SU-DHL-6 (cell line): ENCODE measurements around the gene RPUSD2.

Experiments
- H2AFZ ChIP-seq: fragments of 200-600 bp; sonication (generic); 2 replicates; pipeline ENCODE4 v1.6.1; 2014; ENCODE audit warnings: low read depth, mild to moderate bottlenecking, moderate library complexity, mixed read lengths, antibody characterized with exemption, low read length; ENCODE audit not compliant: severe bottlenecking
- H3F3A ChIP-seq: fragments of 200-600 bp; shearing (Covaris generic); 2 replicates; pipeline ENCODE4 v1.6.0; 2016; ENCODE audit warnings: antibody characterized with exemption, mild to moderate bottlenecking; ENCODE audit not compliant: insufficient read depth
- H3K27ac ChIP-seq: fragments of 200-600 bp; sonication (generic); 2 replicates; pipeline ENCODE4 v1.5.1; 2016; ENCODE audit warnings: low read depth, mild to moderate bottlenecking, low read length, moderate library complexity, mixed read lengths
- H3K27me3 ChIP-seq: fragments of 200-600 bp; sonication (generic), shearing (Covaris generic); 2 replicates; pipeline ENCODE4 v1.6.0; 2014; ENCODE audit warnings: mild to moderate bottlenecking, low read length
- H3K36me3 ChIP-seq: fragments of 200-600 bp; sonication (generic); 2 replicates; pipeline ENCODE4 v1.6.1; 2014; ENCODE audit warnings: mild to moderate bottlenecking, low read length, mixed read lengths
- H3K4me2 ChIP-seq: fragments of 300-600, 200-600 bp; shearing (Covaris generic), sonication (generic); 2 replicates; pipeline ENCODE4 v1.6.0; 2014; ENCODE audit warnings: low read length, low read depth, mild to moderate bottlenecking; ENCODE audit not compliant: poor library complexity, severe bottlenecking
- H3K4me3 ChIP-seq: fragments of 200-600 bp; sonication (generic); 2 replicates; pipeline ENCODE4 v1.5.1; 2014; ENCODE audit warnings: antibody characterized with exemption, low read length, mild to moderate bottlenecking, mixed read lengths; ENCODE audit not compliant: insufficient read depth, poor library complexity, severe bottlenecking
- H3K79me2 ChIP-seq: fragments of 200-600 bp; sonication (generic); 2 replicates; pipeline ENCODE4 v1.6.1; 2014; ENCODE audit warnings: mild to moderate bottlenecking, low read length, moderate library complexity; ENCODE audit not compliant: insufficient read depth
- H3K9ac ChIP-seq: fragments of 200-600 bp; sonication (generic); 2 replicates; pipeline ENCODE4 v1.7.0; 2014; ENCODE audit warnings: mild to moderate bottlenecking, low read length
- H3K9me2 ChIP-seq: fragments of 200-600 bp; sonication (generic); replicated peaks from 2 replicates; pipeline ENCODE4 v1.6.1; 2014; ENCODE audit warnings: low read length; ENCODE audit not compliant: insufficient read depth
- H3K9me3 ChIP-seq: fragments of 200-600 bp; sonication (generic); 2 replicates; pipeline ENCODE4 v1.6.1; 2014; ENCODE audit warnings: low read length, mixed read lengths; ENCODE audit not compliant: insufficient read depth
- H4K20me1 ChIP-seq: fragments of 200-600 bp; sonication (generic); 2 replicates; pipeline ENCODE4 v1.6.1; 2014; ENCODE audit warnings: low read depth, mild to moderate bottlenecking, antibody characterized with exemption, low read length, moderate library complexity, mixed read lengths
- EZH2phosphoT487 ChIP-seq: fragments of 200-600 bp; sonication (generic), shearing (Covaris generic); conservative IDR thresholded peaks from 2 replicates; pipeline ENCODE4 v1.6.1; 2018; ENCODE audit warnings: mild to moderate bottlenecking, antibody characterized with exemption, low read length, moderate library complexity, mixed read lengths
- TF ChIP-seq, protein P1 (sequence below): fragments of 200-600 bp; sonication (generic); IDR thresholded peaks from one replicate; pipeline ENCODE4 v1.5.1; 2017; ENCODE audit warnings: antibody characterized with exemption, mild to moderate bottlenecking, low read length, moderate library complexity; ENCODE audit not compliant: insufficient read depth, poor library complexity, severe bottlenecking

Gene RPUSD2

DNA sequence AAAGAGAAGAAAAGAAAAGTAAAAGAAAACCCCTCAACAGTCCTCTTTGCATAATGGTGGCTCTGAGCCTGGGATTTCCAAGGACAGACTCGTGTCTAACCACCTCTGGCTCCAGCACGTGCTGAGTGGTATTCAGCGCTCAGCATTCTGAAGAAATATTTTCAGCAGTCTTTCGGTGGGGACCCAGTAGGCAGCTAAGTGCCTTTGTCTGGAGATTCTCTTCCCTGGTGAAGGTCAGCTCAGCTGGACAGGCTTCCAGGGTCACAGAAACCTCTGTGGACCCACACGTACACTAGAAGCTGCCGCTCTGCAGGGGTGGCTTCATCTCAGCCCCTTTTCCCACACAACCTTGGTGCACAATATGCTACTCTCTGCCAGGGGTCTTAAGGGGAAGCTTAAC is 40.3 kb upstream of the RPUSD2 start:
- no peak for TF ChIP-seq EZH2phosphoT487
- TF ChIP-seq, protein P1, sequence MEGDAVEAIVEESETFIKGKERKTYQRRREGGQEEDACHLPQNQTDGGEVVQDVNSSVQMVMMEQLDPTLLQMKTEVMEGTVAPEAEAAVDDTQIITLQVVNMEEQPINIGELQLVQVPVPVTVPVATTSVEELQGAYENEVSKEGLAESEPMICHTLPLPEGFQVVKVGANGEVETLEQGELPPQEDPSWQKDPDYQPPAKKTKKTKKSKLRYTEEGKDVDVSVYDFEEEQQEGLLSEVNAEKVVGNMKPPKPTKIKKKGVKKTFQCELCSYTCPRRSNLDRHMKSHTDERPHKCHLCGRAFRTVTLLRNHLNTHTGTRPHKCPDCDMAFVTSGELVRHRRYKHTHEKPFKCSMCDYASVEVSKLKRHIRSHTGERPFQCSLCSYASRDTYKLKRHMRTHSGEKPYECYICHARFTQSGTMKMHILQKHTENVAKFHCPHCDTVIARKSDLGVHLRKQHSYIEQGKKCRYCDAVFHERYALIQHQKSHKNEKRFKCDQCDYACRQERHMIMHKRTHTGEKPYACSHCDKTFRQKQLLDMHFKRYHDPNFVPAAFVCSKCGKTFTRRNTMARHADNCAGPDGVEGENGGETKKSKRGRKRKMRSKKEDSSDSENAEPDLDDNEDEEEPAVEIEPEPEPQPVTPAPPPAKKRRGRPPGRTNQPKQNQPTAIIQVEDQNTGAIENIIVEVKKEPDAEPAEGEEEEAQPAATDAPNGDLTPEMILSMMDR: no peak
- Histone ChIP-seq H3K27me3 (no peaks in the 10 kb centered on the region), H3K4me2 (no peak overlapping the region), H3F3A (no peaks in the 10 kb centered on the region), H3K79me2 (no peaks in the 10 kb centered on the region), H3K9me2 (no peaks in the 10 kb centered on the region), H3K9ac (no peak overlapping the region), H3K9me3 (no peaks in the 10 kb centered on the region), H3K36me3 (no peaks in the 10 kb centered on the region), H3K27ac (no peak overlapping the region), H4K20me1 (no peaks in the 10 kb centered on the region), H2AFZ (no peak overlapping the region), H3K4me3 (no peak overlapping the region)

DNA sequence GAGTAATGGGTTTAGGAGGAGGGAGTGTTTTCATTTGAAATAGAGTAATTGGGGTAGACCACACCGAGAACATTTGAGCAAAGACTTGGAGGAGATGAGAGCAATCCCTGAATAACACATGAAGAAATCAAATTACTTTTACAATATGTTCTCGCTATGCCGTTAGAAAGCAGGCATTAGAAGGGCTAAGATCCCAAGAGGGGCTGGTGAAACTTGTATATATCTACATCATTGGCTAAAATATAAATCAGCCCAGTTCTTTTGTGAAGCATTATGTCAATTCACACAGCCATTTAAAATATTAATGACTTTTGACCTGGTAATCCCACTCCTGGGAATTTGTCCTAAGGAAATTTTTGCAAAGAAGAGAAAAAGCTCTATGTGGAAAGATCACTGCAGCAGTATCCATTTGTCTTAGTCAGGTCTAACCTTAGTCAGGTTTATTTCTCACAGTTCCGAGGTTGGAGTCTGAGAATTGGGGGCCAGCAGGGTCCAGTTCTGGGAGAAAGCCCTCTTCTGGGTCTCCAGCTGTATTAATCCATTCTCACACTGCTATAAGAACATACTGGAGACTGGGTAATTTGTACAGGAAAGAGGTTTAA is 35.2 kb upstream of the RPUSD2 start:
- no peak overlapping the region for H3K27ac ChIP-seq
- H2AFZ ChIP-seq: no peak overlapping the region
- H3K4me3 ChIP-seq: no peak overlapping the region
- no peaks in the 10 kb centered on the region for H3K36me3 ChIP-seq
- H4K20me1 ChIP-seq: no peaks in the 10 kb centered on the region
- no peaks in the 10 kb centered on the region for H3K79me2 ChIP-seq
- no peaks in the 10 kb centered on the region for H3K27me3 ChIP-seq
- no peaks in the 10 kb centered on the region for H3K9me3 ChIP-seq
- H3K9me2 ChIP-seq: no peaks in the 10 kb centered on the region
- H3K4me2 ChIP-seq: no peak overlapping the region
- no peaks in the 10 kb centered on the region for H3F3A ChIP-seq
- H3K9ac ChIP-seq: no peak overlapping the region
- no peak for TF ChIP-seq EZH2phosphoT487
- TF ChIP-seq, protein P1: no peak

DNA sequence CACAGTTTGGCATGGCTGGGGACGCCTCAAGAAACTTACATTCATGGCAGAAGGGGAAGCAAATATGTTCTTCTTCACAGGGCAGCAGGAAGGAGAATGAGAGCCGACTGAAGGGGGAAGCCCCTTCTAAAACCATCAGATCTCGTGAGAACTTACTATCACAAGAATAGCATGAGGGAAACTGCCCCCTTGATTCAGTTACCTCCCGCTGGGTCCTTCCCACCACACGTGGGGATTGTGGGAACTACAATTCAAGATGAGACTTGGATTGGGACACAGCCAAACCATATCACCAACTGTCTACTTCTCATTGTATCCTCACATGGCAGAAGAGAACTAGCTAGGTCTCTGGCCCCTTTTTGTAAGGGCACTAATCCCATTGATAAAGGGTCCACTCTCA is 34.7 kb upstream of the RPUSD2 start:
- Histone ChIP-seq H3F3A (no peaks in the 10 kb centered on the region), H3K79me2 (no peaks in the 10 kb centered on the region), H4K20me1 (no peaks in the 10 kb centered on the region), H3K27me3 (no peaks in the 10 kb centered on the region), H3K9ac (no peak overlapping the region), H3K4me3 (no peak overlapping the region), H3K9me2 (no peaks in the 10 kb centered on the region), H2AFZ (no peak overlapping the region), H3K27ac (no peak overlapping the region), H3K9me3 (no peaks in the 10 kb centered on the region), H3K36me3 (no peaks in the 10 kb centered on the region), H3K4me2 (no peak overlapping the region)
- TF ChIP-seq, protein P1: no peak
- no peak for TF ChIP-seq EZH2phosphoT487
